HUDEP-2 (cell line): Measurements from ENCODE around the gene BOC.
"Not testable (repeated sequence)": the region's sequence is repeated elsewhere in the genome, so short reads cannot be mapped to it uniquely, and the experiment has no call there.

Source experiments
- DNase-seq, 76 experiments: peaks; one replicate each; lab custom pipeline; 2025; ENCODE audit not compliant: unreplicated experiment in 76 of 76; lab: John Stamatoyannopoulos, UW

Gene BOC, protein sequence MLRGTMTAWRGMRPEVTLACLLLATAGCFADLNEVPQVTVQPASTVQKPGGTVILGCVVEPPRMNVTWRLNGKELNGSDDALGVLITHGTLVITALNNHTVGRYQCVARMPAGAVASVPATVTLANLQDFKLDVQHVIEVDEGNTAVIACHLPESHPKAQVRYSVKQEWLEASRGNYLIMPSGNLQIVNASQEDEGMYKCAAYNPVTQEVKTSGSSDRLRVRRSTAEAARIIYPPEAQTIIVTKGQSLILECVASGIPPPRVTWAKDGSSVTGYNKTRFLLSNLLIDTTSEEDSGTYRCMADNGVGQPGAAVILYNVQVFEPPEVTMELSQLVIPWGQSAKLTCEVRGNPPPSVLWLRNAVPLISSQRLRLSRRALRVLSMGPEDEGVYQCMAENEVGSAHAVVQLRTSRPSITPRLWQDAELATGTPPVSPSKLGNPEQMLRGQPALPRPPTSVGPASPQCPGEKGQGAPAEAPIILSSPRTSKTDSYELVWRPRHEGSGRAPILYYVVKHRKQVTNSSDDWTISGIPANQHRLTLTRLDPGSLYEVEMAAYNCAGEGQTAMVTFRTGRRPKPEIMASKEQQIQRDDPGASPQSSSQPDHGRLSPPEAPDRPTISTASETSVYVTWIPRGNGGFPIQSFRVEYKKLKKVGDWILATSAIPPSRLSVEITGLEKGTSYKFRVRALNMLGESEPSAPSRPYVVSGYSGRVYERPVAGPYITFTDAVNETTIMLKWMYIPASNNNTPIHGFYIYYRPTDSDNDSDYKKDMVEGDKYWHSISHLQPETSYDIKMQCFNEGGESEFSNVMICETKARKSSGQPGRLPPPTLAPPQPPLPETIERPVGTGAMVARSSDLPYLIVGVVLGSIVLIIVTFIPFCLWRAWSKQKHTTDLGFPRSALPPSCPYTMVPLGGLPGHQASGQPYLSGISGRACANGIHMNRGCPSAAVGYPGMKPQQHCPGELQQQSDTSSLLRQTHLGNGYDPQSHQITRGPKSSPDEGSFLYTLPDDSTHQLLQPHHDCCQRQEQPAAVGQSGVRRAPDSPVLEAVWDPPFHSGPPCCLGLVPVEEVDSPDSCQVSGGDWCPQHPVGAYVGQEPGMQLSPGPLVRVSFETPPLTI

DNA sequence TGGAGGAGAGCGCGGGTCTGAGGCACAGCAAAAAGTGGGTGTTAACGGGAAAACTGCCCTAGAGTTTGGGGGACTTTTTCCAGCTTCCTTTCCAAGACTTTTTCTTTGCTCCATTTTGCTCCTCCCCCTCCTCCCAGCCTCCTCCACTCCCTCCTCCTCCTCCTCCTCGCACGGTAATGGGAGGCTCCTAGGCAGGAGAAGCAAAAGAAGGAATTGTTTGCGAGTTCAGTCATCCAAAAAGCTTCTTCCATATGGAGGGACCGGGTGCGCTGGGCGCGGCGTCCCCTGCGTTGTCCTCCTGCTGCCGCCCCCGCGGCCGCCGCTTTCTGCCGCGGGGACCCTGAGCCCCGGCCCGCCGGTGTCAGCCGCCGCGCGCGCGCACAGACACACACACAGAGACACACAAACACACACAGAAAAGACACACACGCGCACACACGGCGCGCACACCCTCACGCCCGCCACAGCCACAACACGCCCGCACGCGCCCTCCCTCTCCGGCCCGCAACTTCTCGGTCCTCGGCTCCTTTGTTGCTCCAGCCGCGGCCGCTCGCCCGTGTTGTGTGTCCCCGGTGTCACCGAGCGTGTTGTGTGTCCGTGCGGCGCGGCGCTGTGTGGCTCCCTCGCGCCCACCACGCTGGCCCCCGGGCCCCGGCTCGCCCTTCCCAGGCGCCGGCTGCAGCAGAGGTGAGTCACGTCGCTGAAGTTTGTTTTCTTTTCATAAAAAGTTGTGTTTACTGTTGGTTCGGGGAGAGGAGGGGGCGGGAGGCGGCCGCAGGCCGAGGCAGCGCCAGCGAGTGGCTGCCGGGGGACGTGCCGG, at the start of gene BOC:
TSS of gene BOC (plus strand) at position 228 of the 820 bp plus-strand sequence. CDS start 38,246 bp downstream, outside the sequence.
- DNase-seq: no peak

DNA sequence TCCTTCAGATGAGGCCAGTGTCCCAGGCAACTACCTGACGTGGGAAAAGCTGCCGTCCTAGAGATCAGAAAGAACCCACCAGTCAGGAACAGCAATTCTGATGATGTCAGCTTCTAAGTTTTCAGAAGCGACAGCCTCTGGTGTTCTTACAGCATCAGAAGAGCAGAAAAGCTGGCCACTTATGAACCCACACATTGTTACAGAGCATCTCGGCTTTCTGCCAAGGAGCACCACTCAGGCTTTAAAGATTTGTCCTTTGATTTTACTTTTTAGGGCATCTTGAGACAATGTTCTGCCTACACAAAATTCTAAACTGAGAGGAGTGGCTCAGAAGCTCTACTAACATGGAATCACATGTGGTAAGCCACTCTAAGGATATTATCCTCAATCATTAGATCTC, 49.7 kb upstream of the BOC start:
- no peak for DNase-seq

GRCh38 chr3:113163152-113163551, 48.2 kb upstream of the BOC start:
- no peak for DNase-seq

DNA sequence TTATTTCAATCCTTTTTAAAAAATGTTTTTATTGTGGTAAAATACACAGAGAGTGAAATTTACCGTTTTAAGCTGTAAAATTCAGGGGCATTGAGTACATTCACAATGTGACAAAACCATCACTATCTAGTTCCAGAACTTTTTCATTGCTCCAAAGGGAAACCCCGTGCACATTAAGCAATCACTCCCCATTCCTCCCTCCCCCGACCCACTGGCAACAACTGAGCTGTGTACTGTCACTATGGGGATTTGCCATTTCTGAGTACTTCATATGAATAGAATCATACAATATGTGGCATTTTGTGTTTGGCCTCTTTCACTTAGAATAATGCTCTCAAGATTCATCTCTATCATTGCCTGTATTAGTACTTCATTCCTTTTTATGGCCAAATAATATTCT, 45.5 kb upstream of the BOC start:
- DNase-seq: no peak

- DNase-seq: no peak
These were observed 45.0 kb upstream of the BOC start for GRCh38 chr3:113166357-113166718.

- DNase-seq: no peak
These were observed 44.5 kb upstream of the BOC start for GRCh38 chr3:113166719-113167492.

DNA sequence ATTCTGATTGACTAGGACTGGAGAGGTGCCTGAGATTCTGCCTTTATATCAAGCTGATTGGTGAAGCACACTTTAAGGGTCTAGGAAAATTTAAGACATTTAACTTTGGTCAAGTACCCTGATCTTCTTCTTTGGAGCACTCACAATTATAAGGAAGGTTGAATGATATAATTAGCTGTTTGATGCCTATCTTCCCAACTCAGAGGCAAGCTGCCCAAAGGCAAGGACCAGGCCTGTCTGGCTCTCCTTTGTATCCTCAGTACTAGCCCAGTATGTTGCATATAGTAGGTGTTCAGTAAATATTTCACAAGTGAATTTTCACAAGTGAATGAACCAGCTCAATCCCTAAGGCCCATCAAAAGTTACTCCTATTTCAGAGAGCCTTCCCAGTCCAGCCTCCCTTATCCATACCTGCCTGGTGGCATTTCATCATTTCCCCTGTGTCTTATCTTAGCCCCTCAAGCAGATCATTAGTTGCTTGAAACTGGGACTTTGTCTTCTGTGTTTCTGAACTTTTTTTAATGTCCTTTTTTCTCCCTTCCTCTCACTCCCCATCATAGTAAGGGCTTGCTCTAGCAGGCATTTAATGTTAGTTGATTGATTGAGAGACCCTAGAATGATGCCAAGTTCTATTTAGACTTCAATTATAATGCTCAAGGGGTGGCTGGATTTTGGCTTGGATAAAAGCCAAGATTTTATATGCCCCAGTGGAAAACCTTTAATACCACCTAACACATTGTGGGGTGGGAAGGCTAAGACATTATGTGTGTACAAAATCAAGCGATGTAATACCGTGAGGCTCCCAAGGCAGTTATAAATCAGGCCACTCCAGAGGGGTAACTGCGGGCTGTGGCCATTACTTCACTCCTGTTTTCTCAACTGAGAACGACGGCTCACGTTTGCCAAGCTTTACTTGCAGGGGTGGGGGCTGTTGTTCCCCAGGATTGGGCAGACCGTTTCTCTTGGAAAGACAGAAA, 43.2 kb upstream of the BOC start:
- DNase-seq: no peak

DNA sequence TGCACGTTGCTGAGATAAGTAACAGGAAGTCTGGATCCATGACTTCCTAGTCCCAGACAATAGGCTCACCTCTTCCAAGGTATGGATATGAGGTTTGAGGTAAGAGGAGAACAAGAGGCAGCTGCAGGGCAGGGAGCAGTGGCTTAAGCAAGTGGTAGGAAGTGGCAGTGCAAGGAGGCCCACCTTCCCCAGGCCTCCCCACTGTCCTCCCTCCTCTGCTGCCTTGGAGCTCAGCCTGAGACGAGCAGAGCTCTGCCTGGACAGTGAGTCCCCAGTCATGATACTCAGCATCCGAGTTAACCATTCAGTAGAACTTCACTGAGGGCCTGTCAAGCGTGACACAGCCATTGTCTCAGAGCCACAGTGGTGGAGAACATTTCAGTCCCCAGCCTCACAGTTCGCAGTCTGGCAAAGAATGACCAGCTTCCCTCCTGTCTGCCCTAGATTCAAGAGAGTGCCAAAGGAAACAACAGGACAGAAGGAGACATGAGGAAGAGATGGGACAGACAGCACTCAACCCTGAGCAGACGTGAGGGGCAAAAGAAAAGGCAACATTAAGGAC, 41.4 kb upstream of the BOC start:
- DNase-seq: no peak

GRCh38 chr3:113170771-113171170, 40.6 kb upstream of the BOC start:
- DNase-seq: no peak

- DNase-seq: not testable (repeated sequence)
These were observed 39.6 kb upstream of the BOC start for GRCh38 chr3:113171675-113172300.

DNA sequence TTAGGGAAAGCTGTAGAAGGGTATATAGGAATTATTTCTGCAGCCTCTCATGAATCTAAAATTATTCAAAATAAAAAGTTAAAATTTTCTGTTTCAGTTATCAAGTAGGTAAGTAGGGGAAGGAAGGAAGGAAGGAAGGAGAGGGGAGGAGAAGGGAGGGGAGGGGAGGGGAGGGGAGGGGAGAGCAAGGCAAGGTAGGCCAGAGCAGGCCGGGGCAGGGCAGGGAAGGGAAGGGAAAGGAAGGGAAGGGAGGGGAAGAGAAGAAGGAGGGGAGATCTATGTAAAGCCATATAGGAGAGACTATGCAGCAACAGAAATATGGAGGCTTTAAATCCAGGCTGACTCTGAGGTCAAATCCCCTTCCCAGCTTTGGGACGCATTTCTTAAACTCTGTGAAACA, 38.3 kb upstream of the BOC start:
- no peak for DNase-seq

- DNase-seq: no peak
These were observed 37.1 kb upstream of the BOC start for GRCh38 chr3:113174304-113174703.

GRCh38 chr3:113174801-113175485, 36.4 kb upstream of the BOC start:
- no peak for DNase-seq

- DNase-seq: no peak
These were observed 33.8 kb upstream of the BOC start for GRCh38 chr3:113177526-113177925.

DNA sequence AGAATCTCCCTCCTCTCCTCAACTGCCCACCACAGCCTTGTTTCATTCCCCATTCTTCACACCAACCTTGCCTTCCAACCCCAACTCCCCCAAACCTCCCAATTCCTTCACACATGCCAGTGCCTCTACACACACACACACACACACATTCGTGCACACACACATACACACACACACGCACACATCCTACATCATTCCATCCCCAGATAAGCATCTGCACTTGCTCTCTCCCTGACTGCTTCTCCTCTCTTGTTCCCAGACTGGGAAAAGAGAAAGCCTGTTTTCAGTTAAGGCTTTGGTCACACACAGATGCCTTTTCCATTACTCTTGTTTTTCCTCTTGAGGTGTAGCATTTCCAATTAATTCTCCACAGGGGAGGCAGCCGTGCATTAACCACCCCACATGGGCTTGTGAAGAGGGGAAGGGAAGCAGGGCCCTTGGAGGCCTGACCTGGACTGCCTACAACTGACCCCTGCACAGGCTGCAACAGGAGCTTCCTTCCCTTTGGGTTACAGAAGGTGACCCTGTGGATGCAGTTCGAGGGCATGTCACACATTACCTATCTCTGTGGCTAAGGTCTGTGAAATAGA, 32.0 kb upstream of the BOC start:
- DNase-seq: no peak

GRCh38 chr3:113183748-113184661, 27.4 kb upstream of the BOC start:
- DNase-seq: no peak
